ENCODE results near the gene WDPCP.
"Not testable (repeated sequence)": the region's sequence is repeated elsewhere in the genome, so short reads cannot be mapped to it uniquely, and the experiment has no call there.

WDPCP gene

GRCh38 chr2:63118821-63119220, 469.5 kb downstream of the WDPCP start:
- no peak for DNase-seq (ENCODE audit: low read depth in 2 of 2)

- DNase-seq (ENCODE audit: low read depth in 2 of 2) = no peak
These were observed 483.8 kb downstream of the WDPCP start for GRCh38 chr2:63104482-63104881.

- no peak for DNase-seq (ENCODE audit: low read depth in 2 of 2)
These were observed 486.3 kb downstream of the WDPCP start for GRCh38 chr2:63101954-63102353.

GRCh38 chr2:63099032-63099431, 489.2 kb downstream of the WDPCP start:
- DNase-seq (ENCODE audit: low read depth in 2 of 2) = no peak

- DNase-seq (ENCODE audit: low read depth in 2 of 2) = no peak
These were observed 491.8 kb downstream of the WDPCP start for GRCh38 chr2:63096491-63096890.

- no peak for DNase-seq (ENCODE audit: low read depth in 2 of 2)
These were observed 494.8 kb downstream of the WDPCP start for GRCh38 chr2:63093502-63093901.

GRCh38 chr2:63092857-63093256, 495.4 kb downstream of the WDPCP start:
- no peak for DNase-seq (ENCODE audit: low read depth in 2 of 2)

GRCh38 chr2:63092401-63092800, 495.9 kb downstream of the WDPCP start:
- no peak for DNase-seq (ENCODE audit: low read depth in 2 of 2)

- DNase-seq (ENCODE audit: low read depth in 2 of 2) = no peak
These were observed 501.6 kb downstream of the WDPCP start for GRCh38 chr2:63086687-63087086.

GRCh38 chr2:63081404-63081803, 506.9 kb downstream of the WDPCP start:
- DNase-seq (ENCODE audit: low read depth in 2 of 2) = no peak

GRCh38 chr2:63078852-63079606, 509.2 kb downstream of the WDPCP start:
- DNase-seq (ENCODE audit: low read depth in 2 of 2) = no peak

GRCh38 chr2:63074399-63074798, 513.9 kb downstream of the WDPCP start:
- DNase-seq (ENCODE audit: low read depth in 2 of 2) = not testable (repeated sequence)

- no peak for DNase-seq (ENCODE audit: low read depth in 2 of 2)
These were observed 514.3 kb downstream of the WDPCP start for GRCh38 chr2:63073994-63074393.

- DNase-seq (ENCODE audit: low read depth in 2 of 2) = no peak
These were observed 516.6 kb downstream of the WDPCP start for GRCh38 chr2:63071664-63072063.

All from stimulated activated CD4-positive, alpha-beta T cell treated with anti-CD3 and anti-CD28 coated beads, Interleukin-1b, Interleukin-23, amount 100 ng/mL, for 1 hour (primary cell).